ENCODE results near the gene TIAM2. TPM values are rescaled to one million over a fixed set of nuclear protein-coding genes. Genes with fewer than 3 reads are reported as not detected.

The TIAM2 gene
- total RNA-seq, 2 experiments from 2014 or later, result 4.9 to 5.6 TPM

- no peaks in the 10 kb centered on the region for H3K9me3 Mint-ChIP-seq
- POLR2A ChIA-PET, result interaction anchor here (0.6 kb wide), 1 partner anchor 11 kb away, joined by 9 read pairs; no protein-coding TSS in a partner anchor
- H3K4me3 Mint-ChIP-seq, result no peak overlapping the region
- peaks cover 12% of the 10 kb centered on the region for H3K36me3 Mint-ChIP-seq (ENCODE audit: low read depth)
- no peak overlapping the region for H3K27ac Mint-ChIP-seq
- DNase-seq, result no peak
- peaks cover 8% of the 10 kb centered on the region for H3K4me1 Mint-ChIP-seq
- H3K27me3 Mint-ChIP-seq, result no peaks in the 10 kb centered on the region
- CTCF ChIA-PET, result interaction anchor here (0.7 to 1.5 kb wide), 2 partner anchors 19 to 958 kb away, joined by 3 read pairs; no protein-coding TSS in a partner anchor
These were observed 276.0 kb downstream of the TIAM2 start for GRCh38 chr6:155271145-155271544.

GRCh38 chr6:155272353-155273232 lies 277.5 kb downstream of the TIAM2 start:
- peaks cover 16% of the 10 kb centered on the region for H3K36me3 Mint-ChIP-seq (ENCODE audit: low read depth)
- no peak overlapping the region for H3K4me3 Mint-ChIP-seq
- peaks cover 5% of the 10 kb centered on the region for H3K4me1 Mint-ChIP-seq
- no peaks in the 10 kb centered on the region for H3K27me3 Mint-ChIP-seq
- peak overlapping the region; percentile 76 for H3K27ac Mint-ChIP-seq
- ChIA-PET POLR2A (no interaction called here), CTCF (interaction anchor here (0.9 to 1.1 kb wide), 4 partner anchors 14 to 94 kb away, joined by 3 to 4 read pairs (median 3); no protein-coding TSS in a partner anchor)
- DNase-seq, result no peak
- no peaks in the 10 kb centered on the region for H3K9me3 Mint-ChIP-seq

GRCh38 chr6:155273431-155273830 lies 278.3 kb downstream of the TIAM2 start:
- POLR2A ChIA-PET, result no interaction called here
- H3K4me1 Mint-ChIP-seq, result no peaks in the 10 kb centered on the region
- no peak overlapping the region for H3K4me3 Mint-ChIP-seq
- H3K9me3 Mint-ChIP-seq, result no peaks in the 10 kb centered on the region
- DNase-seq, result no peak
- no peaks in the 10 kb centered on the region for H3K27me3 Mint-ChIP-seq
- peaks cover 15% of the 10 kb centered on the region for H3K36me3 Mint-ChIP-seq (ENCODE audit: low read depth)
- CTCF ChIA-PET, result interaction anchor here (0.9 to 1.1 kb wide), 3 partner anchors 14 to 15 kb away, joined by 3 read pairs; no protein-coding TSS in a partner anchor
- H3K27ac Mint-ChIP-seq, result no peak overlapping the region

- Mint-ChIP-seq H3K9me3 (no peaks in the 10 kb centered on the region), H3K4me1 (no peaks in the 10 kb centered on the region), H3K36me3 (ENCODE audit: low read depth) (peaks cover 18% of the 10 kb centered on the region), H3K4me3 (no peak overlapping the region), H3K27me3 (no peaks in the 10 kb centered on the region), H3K27ac (no peak overlapping the region)
- CTCF ChIA-PET, result no interaction called here
- no peak for DNase-seq
- POLR2A ChIA-PET, result no interaction called here
These were observed 279.0 kb downstream of the TIAM2 start for GRCh38 chr6:155274106-155274505.

GRCh38 chr6:155274533-155274932 lies 279.4 kb downstream of the TIAM2 start:
- no peaks in the 10 kb centered on the region for H3K4me1 Mint-ChIP-seq
- no peak overlapping the region for H3K27ac Mint-ChIP-seq
- peaks cover 22% of the 10 kb centered on the region for H3K36me3 Mint-ChIP-seq (ENCODE audit: low read depth)
- CTCF ChIA-PET, result no interaction called here
- H3K9me3 Mint-ChIP-seq, result no peaks in the 10 kb centered on the region
- POLR2A ChIA-PET, result no interaction called here
- no peaks in the 10 kb centered on the region for H3K27me3 Mint-ChIP-seq
- DNase-seq, result no peak
- H3K4me3 Mint-ChIP-seq, result no peak overlapping the region

GRCh38 chr6:155275808-155276480 lies 280.8 kb downstream of the TIAM2 start:
- CTCF ChIA-PET, result interaction anchor here (0.6 to 2.4 kb wide), 3 partner anchors 25 to 60 kb away, joined by 3 to 6 read pairs (median 3); no protein-coding TSS in a partner anchor
- no peaks in the 10 kb centered on the region for H3K27me3 Mint-ChIP-seq
- H3K9me3 Mint-ChIP-seq, result no peaks in the 10 kb centered on the region
- no peaks in the 10 kb centered on the region for H3K4me1 Mint-ChIP-seq
- H3K4me3 Mint-ChIP-seq, result no peak overlapping the region
- POLR2A ChIA-PET, result no interaction called here
- no peak overlapping the region for H3K27ac Mint-ChIP-seq
- DNase-seq, result no peak
- H3K36me3 Mint-ChIP-seq (ENCODE audit: low read depth), result peaks cover 30% of the 10 kb centered on the region

- Mint-ChIP-seq H3K27me3 (no peaks in the 10 kb centered on the region), H3K9me3 (no peaks in the 10 kb centered on the region), H3K4me1 (no peaks in the 10 kb centered on the region), H3K4me3 (no peak overlapping the region), H3K27ac (no peak overlapping the region), H3K36me3 (ENCODE audit: low read depth) (peaks cover 31% of the 10 kb centered on the region)
- DNase-seq, result no peak
- CTCF ChIA-PET, result interaction anchor here (1.0 to 2.4 kb wide), 2 partner anchors 11 to 29 kb away, joined by 3 to 6 read pairs; no protein-coding TSS in a partner anchor
- POLR2A ChIA-PET, result no interaction called here
These were observed 281.5 kb downstream of the TIAM2 start for GRCh38 chr6:155276638-155277037.

- no peak for DNase-seq
- no peaks in the 10 kb centered on the region for H3K27me3 Mint-ChIP-seq
- peaks cover 35% of the 10 kb centered on the region for H3K36me3 Mint-ChIP-seq (ENCODE audit: low read depth)
- ChIA-PET CTCF (interaction anchor here (0.5 to 1.3 kb wide), 2 partner anchors 10 to 61 kb away, joined by 3 to 5 read pairs; no protein-coding TSS in a partner anchor), POLR2A (no interaction called here)
- no peak overlapping the region for H3K27ac Mint-ChIP-seq
- H3K9me3 Mint-ChIP-seq, result no peaks in the 10 kb centered on the region
- H3K4me1 Mint-ChIP-seq, result no peaks in the 10 kb centered on the region
- H3K4me3 Mint-ChIP-seq, result no peak overlapping the region
These were observed 283.4 kb downstream of the TIAM2 start for GRCh38 chr6:155278319-155279049.

GRCh38 chr6:155284775-155285174 lies 289.7 kb downstream of the TIAM2 start:
- ChIA-PET CTCF (interaction anchor here (1.2 kb wide), 1 partner anchor 14 kb away, joined by 3 read pairs; no protein-coding TSS in a partner anchor), POLR2A (no interaction called here)
- no peak overlapping the region for H3K4me3 Mint-ChIP-seq
- no peak overlapping the region for H3K27ac Mint-ChIP-seq
- peaks cover 2% of the 10 kb centered on the region for H3K4me1 Mint-ChIP-seq
- no peaks in the 10 kb centered on the region for H3K27me3 Mint-ChIP-seq
- no peaks in the 10 kb centered on the region for H3K9me3 Mint-ChIP-seq
- DNase-seq, result no peak
- H3K36me3 Mint-ChIP-seq (ENCODE audit: low read depth), result peaks cover 44% of the 10 kb centered on the region

- ChIA-PET POLR2A (no interaction called here), CTCF (interaction anchor here (0.8 to 1.4 kb wide), 4 partner anchors 11 to 360 kb away, joined by 3 to 5 read pairs (median 4); no protein-coding TSS in a partner anchor)
- H3K4me1 Mint-ChIP-seq, result peaks cover 6% of the 10 kb centered on the region
- no peak overlapping the region for H3K27ac Mint-ChIP-seq
- H3K27me3 Mint-ChIP-seq, result no peaks in the 10 kb centered on the region
- H3K36me3 Mint-ChIP-seq (ENCODE audit: low read depth), result peaks cover 44% of the 10 kb centered on the region
- no peak overlapping the region for H3K4me3 Mint-ChIP-seq
- H3K9me3 Mint-ChIP-seq, result no peaks in the 10 kb centered on the region
- DNase-seq, result no peak
These were observed 292.6 kb downstream of the TIAM2 start for GRCh38 chr6:155287762-155288161.

GRCh38 chr6:155290491-155290890 lies 295.4 kb downstream of the TIAM2 start:
- Mint-ChIP-seq H3K36me3 (ENCODE audit: low read depth) (peaks cover 37% of the 10 kb centered on the region), H3K27ac (no peak overlapping the region), H3K4me1 (peaks cover 6% of the 10 kb centered on the region), H3K27me3 (no peaks in the 10 kb centered on the region), H3K4me3 (no peak overlapping the region), H3K9me3 (no peaks in the 10 kb centered on the region)
- CTCF ChIA-PET, result no interaction called here
- POLR2A ChIA-PET, result no interaction called here
- no peak for DNase-seq

- Mint-ChIP-seq H3K4me1 (peaks cover 6% of the 10 kb centered on the region), H3K36me3 (ENCODE audit: low read depth) (peaks cover 36% of the 10 kb centered on the region), H3K4me3 (no peak overlapping the region), H3K9me3 (no peaks in the 10 kb centered on the region), H3K27me3 (no peaks in the 10 kb centered on the region), H3K27ac (no peak overlapping the region)
- ChIA-PET POLR2A (no interaction called here), CTCF (no interaction called here)
- no peak for DNase-seq
These were observed 296.2 kb downstream of the TIAM2 start for GRCh38 chr6:155291291-155291690.

All from activated CD4-positive, alpha-beta T cell treated with anti-CD3 and anti-CD28 coated beads, Interleukin-2, amount 10 ng/mL, durations not matched to agents 7 days and 5 days (primary cell).